Measurements from ENCODE around the gene EXOSC6.
A peak's percentile ranks its signal among the peaks of the same experiment; 100 is the strongest.
"Not testable (repeated sequence)": the region's sequence is repeated elsewhere in the genome, so short reads cannot be mapped to it uniquely, and the experiment has no call there.

The EXOSC6 gene

DNA sequence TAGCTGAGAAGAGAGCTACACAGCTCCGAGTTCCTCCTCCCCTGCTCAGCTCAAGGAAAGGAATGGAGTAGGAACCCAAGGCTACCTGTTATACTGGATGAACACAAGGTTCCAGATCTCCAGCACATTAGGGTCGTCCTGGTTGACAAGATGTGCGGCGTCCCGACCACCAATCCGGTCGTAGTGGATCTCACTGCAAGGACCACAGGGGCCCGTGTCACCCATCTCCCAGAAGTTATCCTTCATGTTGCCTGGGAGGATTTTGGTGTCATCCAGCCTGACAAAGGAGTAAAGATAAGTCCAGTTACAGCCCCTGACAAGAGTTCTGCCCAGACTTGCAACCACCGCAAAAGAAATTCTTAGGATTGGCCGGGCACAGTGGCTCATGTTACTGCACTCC lies 20.0 kb upstream of the EXOSC6 start:
- Histone ChIP-seq H3K36me3 (ENCODE audit: control insufficient read depth, insufficient read depth, low read length, severe bottlenecking) (peaks cover 90% of the 10 kb centered on the region), H3K4me3 (ENCODE audit: low read length) (no peak overlapping the region)
- DNase-seq (ENCODE audit: low read depth), result no peak

DNA sequence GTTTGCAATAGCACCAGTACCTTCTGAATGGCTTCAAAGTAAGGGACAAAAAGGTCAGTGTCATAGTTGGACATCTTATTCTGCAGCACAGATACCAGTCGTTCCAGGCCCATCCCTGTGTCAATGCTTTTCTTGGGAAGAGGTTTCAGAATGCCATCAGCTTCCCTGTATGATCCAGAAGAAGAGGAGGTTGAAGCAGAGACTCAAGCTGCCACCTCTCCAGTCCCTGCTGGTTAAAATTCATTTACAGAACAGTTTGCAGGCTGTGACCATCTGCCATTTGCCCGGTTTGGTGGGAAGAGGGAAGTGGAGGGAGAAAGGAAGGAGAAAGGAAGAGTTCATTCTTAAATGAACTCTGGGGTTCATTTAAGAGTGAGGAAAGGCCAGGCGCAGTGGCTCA lies 18.4 kb upstream of the EXOSC6 start:
- H3K36me3 ChIP-seq (ENCODE audit: control insufficient read depth, insufficient read depth, low read length, severe bottlenecking), result peaks cover 91% of the 10 kb centered on the region

More for the DNA sequence above, 20.0 kb upstream of the EXOSC6 start:
- Histone ChIP-seq H3K27me3 (replicated peaks; ENCODE audit: control insufficient read depth, insufficient read depth, low read length) (no peaks in the 10 kb centered on the region), H3K9ac (ENCODE audit: low read length) (no peak overlapping the region), H3K9me3 (ENCODE audit: control insufficient read depth, low read length) (no peaks in the 10 kb centered on the region), H3K4me1 (ENCODE audit: control insufficient read depth, insufficient read depth, low read length) (no peaks in the 10 kb centered on the region)

DNA sequence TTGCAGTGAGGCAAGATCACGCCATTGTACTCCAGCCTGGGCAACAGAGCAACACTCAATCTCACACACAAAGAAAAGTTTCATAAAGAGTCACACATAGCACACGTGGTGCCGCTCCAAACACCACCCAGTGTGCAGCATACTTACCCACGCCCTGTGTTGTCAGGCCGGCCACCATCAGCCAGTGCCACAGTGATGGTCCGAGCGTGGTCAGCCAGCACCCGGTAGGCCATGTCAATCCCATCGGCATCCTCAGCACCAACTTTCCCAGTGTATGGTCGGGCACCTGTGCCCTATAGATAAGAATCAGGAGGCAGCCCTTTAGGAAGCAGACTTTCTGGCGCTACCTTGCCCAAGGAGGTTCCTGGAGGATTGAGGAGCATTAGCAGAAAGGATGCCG lies 17.7 kb upstream of the EXOSC6 start:
- H3K27me3 ChIP-seq (replicated peaks; ENCODE audit: control insufficient read depth, insufficient read depth, low read length), result no peaks in the 10 kb centered on the region
- no peaks in the 10 kb centered on the region for H3K4me1 ChIP-seq (ENCODE audit: control insufficient read depth, insufficient read depth, low read length)
- peaks cover 91% of the 10 kb centered on the region for H3K36me3 ChIP-seq (ENCODE audit: control insufficient read depth, insufficient read depth, low read length, severe bottlenecking)
- H3K9me3 ChIP-seq (ENCODE audit: control insufficient read depth, low read length), result no peaks in the 10 kb centered on the region
- H3K9ac ChIP-seq (ENCODE audit: low read length), result no peak overlapping the region
- no peak overlapping the region for H3K4me3 ChIP-seq (ENCODE audit: low read length)
- DNase-seq (ENCODE audit: low read depth), result no peak

More for the DNA sequence above, 18.4 kb upstream of the EXOSC6 start:
- no peaks in the 10 kb centered on the region for H3K4me1 ChIP-seq (ENCODE audit: control insufficient read depth, insufficient read depth, low read length)
- no peaks in the 10 kb centered on the region for H3K27me3 ChIP-seq (replicated peaks; ENCODE audit: control insufficient read depth, insufficient read depth, low read length)
- no peak for DNase-seq (ENCODE audit: low read depth)
- H3K9ac ChIP-seq (ENCODE audit: low read length), result no peak overlapping the region
- no peaks in the 10 kb centered on the region for H3K9me3 ChIP-seq (ENCODE audit: control insufficient read depth, low read length)
- no peak overlapping the region for H3K4me3 ChIP-seq (ENCODE audit: low read length)

DNA sequence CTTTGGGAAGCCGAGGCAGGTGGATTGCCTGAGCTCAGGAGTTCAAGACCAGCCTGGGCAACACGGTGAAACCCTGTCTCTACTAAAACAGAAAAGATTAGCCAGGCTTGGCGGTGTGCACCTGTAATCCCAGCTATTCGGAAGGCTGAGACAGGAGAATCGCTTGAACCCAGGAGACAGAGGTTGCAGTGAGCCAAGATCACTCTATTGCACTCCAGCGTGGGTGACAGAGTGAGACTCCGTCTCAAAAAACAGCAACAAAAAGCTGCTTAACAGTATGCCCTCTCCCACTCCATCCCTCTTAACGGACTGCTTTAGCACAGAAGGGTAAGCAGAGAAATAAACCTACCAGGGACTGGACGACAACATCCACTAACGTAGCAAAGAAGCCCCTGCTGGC lies 16.2 kb upstream of the EXOSC6 start:
- not testable (repeated sequence) for H3K4me3 ChIP-seq (ENCODE audit: low read length); H3K27me3 ChIP-seq (replicated peaks; ENCODE audit: control insufficient read depth, insufficient read depth, low read length); H3K9me3 ChIP-seq (ENCODE audit: control insufficient read depth, low read length); H3K9ac ChIP-seq (ENCODE audit: low read length); H3K4me1 ChIP-seq (ENCODE audit: control insufficient read depth, insufficient read depth, low read length); DNase-seq (ENCODE audit: low read depth)
- H3K36me3 ChIP-seq (ENCODE audit: control insufficient read depth, insufficient read depth, low read length, severe bottlenecking), result peaks cover 94% of the 10 kb centered on the region

DNA sequence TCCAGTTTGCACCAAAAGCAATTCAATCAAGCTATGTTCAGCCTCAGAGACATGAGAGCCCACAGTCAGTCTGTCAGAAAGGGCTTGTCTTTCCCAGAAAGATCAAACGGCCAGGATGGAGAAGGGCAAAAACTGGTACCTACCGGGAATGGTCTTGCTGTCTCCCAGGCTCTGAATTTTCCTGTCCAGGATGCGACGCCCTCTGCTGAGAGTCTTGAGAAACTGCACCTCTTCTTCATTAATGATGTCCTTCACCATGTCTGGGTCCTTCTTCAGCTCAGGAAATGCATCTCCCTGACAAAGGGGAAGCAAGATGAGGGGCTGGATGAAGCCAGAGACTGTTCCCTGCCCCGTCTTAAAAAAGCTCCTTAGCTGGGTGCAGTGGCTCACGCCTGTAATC lies 15.8 kb upstream of the EXOSC6 start:
- Histone ChIP-seq H3K9me3 (ENCODE audit: control insufficient read depth, low read length) (no peaks in the 10 kb centered on the region), H3K4me3 (ENCODE audit: low read length) (no peak overlapping the region), H3K9ac (ENCODE audit: low read length) (no peak overlapping the region), H3K36me3 (ENCODE audit: control insufficient read depth, insufficient read depth, low read length, severe bottlenecking) (peaks cover 94% of the 10 kb centered on the region), H3K27me3 (replicated peaks; ENCODE audit: control insufficient read depth, insufficient read depth, low read length) (no peaks in the 10 kb centered on the region), H3K4me1 (ENCODE audit: control insufficient read depth, insufficient read depth, low read length) (no peaks in the 10 kb centered on the region)
- peak; percentile 47 for DNase-seq (ENCODE audit: low read depth)

DNA sequence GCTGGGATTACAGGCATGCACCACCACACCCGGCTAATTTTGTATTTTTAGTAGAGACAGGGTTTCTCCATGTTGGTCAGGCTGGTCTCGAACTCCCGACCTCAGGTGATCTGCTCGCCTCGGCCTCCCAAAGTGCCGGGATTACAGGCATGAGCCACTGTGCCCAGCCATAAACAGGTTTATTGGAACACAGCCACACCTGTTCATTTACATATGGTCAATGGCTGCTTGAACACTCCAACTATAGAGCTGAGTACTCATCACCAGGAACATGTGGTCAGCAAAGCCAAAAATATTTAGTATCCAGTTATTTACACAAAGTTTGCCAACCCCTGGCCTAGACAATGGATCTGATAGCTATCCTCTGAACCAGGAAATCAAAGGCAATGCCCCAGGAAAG lies 8.2 kb upstream of the EXOSC6 start:
- H3K9ac ChIP-seq (ENCODE audit: low read length); H3K27me3 ChIP-seq (replicated peaks; ENCODE audit: control insufficient read depth, insufficient read depth, low read length); H3K4me3 ChIP-seq (ENCODE audit: low read length); H3K4me1 ChIP-seq (ENCODE audit: control insufficient read depth, insufficient read depth, low read length); DNase-seq (ENCODE audit: low read depth); H3K9me3 ChIP-seq (ENCODE audit: control insufficient read depth, low read length): not testable (repeated sequence)
- H3K36me3 ChIP-seq (ENCODE audit: control insufficient read depth, insufficient read depth, low read length, severe bottlenecking), result peaks cover 99% of the 10 kb centered on the region

DNA sequence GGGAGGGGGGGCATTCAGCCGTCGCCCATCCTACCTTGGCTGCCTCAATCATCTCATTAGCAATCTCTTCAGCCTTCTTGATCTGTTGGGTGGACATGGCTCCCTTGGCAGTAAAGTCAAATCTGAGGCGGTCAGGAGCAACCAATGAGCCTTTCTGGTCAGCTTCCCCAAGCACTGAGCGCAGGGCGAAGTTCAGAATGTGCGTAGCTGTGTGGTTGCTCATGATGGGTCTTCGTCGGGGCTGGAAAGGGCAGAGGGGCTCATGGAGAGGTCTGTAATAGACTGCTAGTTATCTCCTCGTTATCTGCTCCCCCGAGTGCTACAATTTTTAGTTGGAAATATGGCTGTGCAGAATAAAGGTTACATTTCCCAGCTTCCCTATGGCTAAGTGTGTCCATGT lies 7.2 kb upstream of the EXOSC6 start:
- Histone ChIP-seq H3K9ac (ENCODE audit: low read length) (no peak overlapping the region), H3K27me3 (replicated peaks; ENCODE audit: control insufficient read depth, insufficient read depth, low read length) (no peaks in the 10 kb centered on the region), H3K4me3 (ENCODE audit: low read length) (no peak overlapping the region), H3K4me1 (ENCODE audit: control insufficient read depth, insufficient read depth, low read length) (no peaks in the 10 kb centered on the region), H3K36me3 (ENCODE audit: control insufficient read depth, insufficient read depth, low read length, severe bottlenecking) (peaks cover 99% of the 10 kb centered on the region), H3K9me3 (ENCODE audit: control insufficient read depth, low read length) (no peaks in the 10 kb centered on the region)
- no peak for DNase-seq (ENCODE audit: low read depth)

DNA sequence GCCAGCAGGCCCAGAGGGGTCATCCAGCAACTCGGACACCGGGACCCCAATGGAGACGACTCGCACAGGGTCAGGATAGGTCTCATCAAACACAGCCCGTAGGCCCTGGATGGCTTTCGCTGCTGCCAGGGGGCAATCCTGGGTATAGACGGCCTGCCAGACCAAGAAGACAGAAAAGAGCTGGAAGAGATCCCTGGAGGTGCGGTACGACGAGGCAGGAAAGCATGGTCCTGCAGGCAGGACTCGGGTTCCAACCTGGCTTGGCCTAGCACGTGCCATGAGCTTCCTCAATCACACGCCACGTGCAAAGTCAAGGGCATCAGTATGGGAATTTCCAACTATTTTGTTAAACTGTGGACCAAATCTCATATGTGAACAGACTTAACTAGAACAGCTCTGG lies 6.3 kb upstream of the EXOSC6 start:
- Histone ChIP-seq H3K9me3 (ENCODE audit: control insufficient read depth, low read length) (no peaks in the 10 kb centered on the region), H3K27me3 (replicated peaks; ENCODE audit: control insufficient read depth, insufficient read depth, low read length) (no peaks in the 10 kb centered on the region), H3K4me3 (ENCODE audit: low read length) (no peak overlapping the region), H3K4me1 (ENCODE audit: control insufficient read depth, insufficient read depth, low read length) (no peaks in the 10 kb centered on the region), H3K36me3 (ENCODE audit: control insufficient read depth, insufficient read depth, low read length, severe bottlenecking) (peaks cover 99% of the 10 kb centered on the region), H3K9ac (ENCODE audit: low read length) (no peak overlapping the region)
- no peak for DNase-seq (ENCODE audit: low read depth)

DNA sequence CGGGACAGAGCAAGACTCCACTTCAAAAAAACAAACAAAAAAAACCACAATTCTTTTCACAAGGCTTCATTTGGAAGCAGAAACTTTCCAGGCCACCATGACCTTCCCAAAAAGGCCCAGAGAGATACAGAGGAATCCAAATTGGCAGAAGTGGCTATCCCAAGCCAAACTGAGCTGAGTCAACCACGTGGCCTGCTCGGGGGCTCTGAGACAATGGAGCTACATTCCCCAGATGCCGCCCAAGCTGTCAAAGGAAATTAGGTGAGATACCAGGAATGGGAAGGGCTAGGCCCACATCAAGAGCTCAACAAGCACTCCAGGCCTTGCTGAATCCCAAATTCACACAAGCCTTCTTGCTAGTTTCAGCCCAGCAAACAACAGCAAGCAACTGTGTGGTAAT lies 5.7 kb upstream of the EXOSC6 start:
- H3K36me3 ChIP-seq (ENCODE audit: control insufficient read depth, insufficient read depth, low read length, severe bottlenecking), result peaks cover 99% of the 10 kb centered on the region
- H3K27me3 ChIP-seq (replicated peaks; ENCODE audit: control insufficient read depth, insufficient read depth, low read length), result no peaks in the 10 kb centered on the region
- no peak overlapping the region for H3K4me3 ChIP-seq (ENCODE audit: low read length)
- H3K9me3 ChIP-seq (ENCODE audit: control insufficient read depth, low read length), result no peaks in the 10 kb centered on the region
- H3K4me1 ChIP-seq (ENCODE audit: control insufficient read depth, insufficient read depth, low read length), result no peaks in the 10 kb centered on the region
- no peak for DNase-seq (ENCODE audit: low read depth)
- H3K9ac ChIP-seq (ENCODE audit: low read length), result no peak overlapping the region

DNA sequence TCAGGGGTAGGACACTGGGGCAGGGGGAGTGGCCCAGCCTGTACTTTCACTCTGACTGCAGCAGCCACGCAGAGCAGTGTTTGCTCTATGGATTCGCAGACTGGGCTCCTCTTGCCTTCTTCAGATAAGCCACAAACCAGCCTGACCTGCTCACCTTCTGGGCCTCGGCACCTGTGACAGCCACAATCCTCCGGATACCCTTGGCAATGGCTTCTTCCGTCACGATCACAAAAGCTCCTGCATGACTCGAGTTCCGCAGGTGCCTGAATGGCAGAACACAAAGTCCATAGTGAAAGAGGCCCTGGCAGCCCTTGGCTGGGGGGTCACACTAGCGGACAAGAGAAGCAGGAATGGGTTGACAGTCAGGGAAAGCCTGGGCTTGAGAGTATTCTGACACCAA lies 3.8 kb upstream of the EXOSC6 start:
- H3K27me3 ChIP-seq (replicated peaks; ENCODE audit: control insufficient read depth, insufficient read depth, low read length), result no peaks in the 10 kb centered on the region
- DNase-seq (ENCODE audit: low read depth), result no peak
- no peak overlapping the region for H3K9ac ChIP-seq (ENCODE audit: low read length)
- H3K9me3 ChIP-seq (ENCODE audit: control insufficient read depth, low read length), result no peaks in the 10 kb centered on the region
- peaks cover 86% of the 10 kb centered on the region for H3K36me3 ChIP-seq (ENCODE audit: control insufficient read depth, insufficient read depth, low read length, severe bottlenecking)
- H3K4me3 ChIP-seq (ENCODE audit: low read length), result no peak overlapping the region
- no peaks in the 10 kb centered on the region for H3K4me1 ChIP-seq (ENCODE audit: control insufficient read depth, insufficient read depth, low read length)

DNA sequence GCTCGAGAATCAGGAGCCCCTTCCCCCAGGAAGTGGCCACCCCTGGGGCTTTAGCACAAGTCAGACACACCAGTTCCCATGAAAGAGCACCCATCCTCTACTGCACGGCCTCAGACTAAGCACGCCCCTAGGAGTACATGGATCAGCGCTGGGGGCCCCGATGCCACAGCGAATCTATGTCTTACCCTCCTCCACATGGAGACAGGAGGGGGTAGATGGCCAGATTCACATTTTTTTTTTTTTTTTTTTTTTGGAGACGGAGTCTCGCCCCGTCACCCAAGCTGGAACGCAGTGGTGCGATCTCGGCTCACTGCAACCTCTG lies 3.2 kb upstream of the EXOSC6 start:
- DNase-seq (ENCODE audit: low read depth), result no peak
- Histone ChIP-seq H3K4me1 (ENCODE audit: control insufficient read depth, insufficient read depth, low read length) (peaks cover 3% of the 10 kb centered on the region), H3K36me3 (ENCODE audit: control insufficient read depth, insufficient read depth, low read length, severe bottlenecking) (peaks cover 82% of the 10 kb centered on the region), H3K27me3 (replicated peaks; ENCODE audit: control insufficient read depth, insufficient read depth, low read length) (no peaks in the 10 kb centered on the region), H3K9ac (ENCODE audit: low read length) (no peak overlapping the region), H3K9me3 (ENCODE audit: control insufficient read depth, low read length) (no peaks in the 10 kb centered on the region), H3K4me3 (ENCODE audit: low read length) (no peak overlapping the region)

DNA sequence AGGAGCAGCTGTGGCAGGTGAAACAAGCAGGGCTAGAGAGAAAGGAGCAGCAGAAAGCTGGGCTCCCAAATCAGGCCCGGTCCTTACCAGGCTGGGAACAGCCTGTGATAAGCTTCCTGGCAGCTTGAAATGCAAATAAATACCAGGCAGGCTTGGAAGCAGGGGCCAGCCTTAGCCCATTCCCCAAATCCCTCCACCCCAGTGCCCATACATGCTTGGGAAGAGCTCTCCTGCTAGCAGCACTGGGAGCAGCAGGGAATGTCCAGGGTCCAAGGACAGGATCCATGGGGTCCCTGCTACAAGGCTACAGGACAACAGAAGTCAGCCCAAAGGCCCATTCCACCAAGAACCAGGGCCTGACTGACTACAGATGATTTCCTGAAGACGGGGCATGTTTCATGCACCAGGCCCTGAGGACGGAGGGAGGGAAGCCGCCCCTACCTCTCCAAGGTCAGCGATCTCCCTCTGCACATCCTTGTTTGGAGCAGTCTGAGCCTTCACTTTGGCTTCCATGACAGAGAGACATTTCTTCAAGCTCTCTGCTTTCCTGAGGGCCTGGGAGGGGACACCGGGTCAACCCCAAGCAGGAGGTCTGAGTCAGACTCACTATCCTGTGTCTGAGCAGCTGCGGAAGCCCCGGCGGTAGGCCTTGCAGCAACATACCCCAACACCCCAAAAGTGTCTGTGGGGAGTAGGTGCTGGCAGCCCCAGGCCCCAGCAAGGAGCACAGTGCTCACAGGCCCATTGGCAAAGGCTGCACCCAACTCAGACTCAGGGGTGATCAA lies 2.6 kb upstream of the EXOSC6 start:
- Histone ChIP-seq H3K27me3 (replicated peaks; ENCODE audit: control insufficient read depth, insufficient read depth, low read length) (no peaks in the 10 kb centered on the region), H3K36me3 (ENCODE audit: control insufficient read depth, insufficient read depth, low read length, severe bottlenecking) (peaks cover 77% of the 10 kb centered on the region), H3K4me3 (ENCODE audit: low read length) (no peak overlapping the region), H3K9me3 (ENCODE audit: control insufficient read depth, low read length) (no peaks in the 10 kb centered on the region), H3K9ac (ENCODE audit: low read length) (no peak overlapping the region), H3K4me1 (ENCODE audit: control insufficient read depth, insufficient read depth, low read length) (peaks cover 6% of the 10 kb centered on the region)
- DNase-seq (ENCODE audit: low read depth), result no peak

Data from adipocyte (in vitro differentiated cells).